ENCODE results near the gene UBR4.

UBR4 gene

DNA sequence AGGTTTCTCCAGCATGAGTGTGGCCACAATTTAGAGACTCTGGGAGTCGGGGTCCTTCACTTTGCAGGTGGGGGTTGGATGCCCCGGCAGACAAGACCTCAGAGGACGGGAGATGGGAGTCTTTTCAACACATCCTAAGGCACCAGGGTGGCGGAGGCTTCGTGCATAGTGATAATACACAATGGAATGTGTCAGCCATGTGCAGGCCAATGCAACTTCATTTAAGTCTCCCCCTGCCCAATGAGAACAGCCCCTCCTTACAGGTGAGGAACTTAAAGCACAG lies 177.7 kb downstream of the UBR4 start:
- DNase-seq = no peak

DNA sequence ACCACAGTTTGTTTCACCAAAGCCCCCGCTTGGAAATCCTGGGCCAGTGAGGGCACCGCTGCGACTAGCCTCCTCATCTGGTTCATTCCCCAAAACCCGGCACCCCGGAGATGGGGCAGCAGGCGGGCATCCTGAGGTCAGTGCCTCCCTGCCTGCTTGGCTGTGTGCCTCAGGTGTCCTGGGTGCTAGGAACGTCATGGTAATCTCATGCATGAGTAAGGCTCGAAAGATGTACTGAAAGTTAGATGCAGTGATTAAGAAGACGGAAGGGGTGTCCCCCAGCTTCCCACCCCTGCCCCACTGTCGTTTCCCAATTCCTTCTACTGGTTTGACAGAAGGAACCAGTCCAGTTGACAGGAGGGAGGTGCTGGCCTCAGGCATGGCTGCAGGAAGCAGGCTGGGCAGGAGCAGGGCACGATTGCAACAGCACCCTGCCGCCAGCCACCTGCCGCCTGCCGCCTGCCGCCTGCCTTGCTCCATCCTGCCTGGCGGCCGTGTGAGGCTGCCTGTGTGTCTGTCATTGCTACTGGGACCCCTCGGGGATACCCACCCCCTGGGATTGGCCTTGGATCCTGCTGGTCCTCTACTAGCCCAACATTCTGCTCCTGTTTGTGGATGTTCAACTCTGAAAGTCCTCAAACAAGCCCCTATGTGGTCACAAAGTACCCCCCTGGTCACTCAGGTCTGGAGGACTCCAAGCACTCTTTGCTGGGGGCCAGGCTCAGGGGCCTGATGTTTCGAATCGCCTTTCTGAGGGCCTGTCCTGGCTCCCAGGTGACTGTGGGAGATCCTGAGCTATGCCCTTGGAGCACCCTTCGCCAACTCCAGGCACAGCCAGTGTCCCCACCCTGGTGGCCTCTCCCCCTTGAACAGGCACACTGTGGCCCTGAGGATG lies 180.6 kb downstream of the UBR4 start:
- no peak for DNase-seq

DNA sequence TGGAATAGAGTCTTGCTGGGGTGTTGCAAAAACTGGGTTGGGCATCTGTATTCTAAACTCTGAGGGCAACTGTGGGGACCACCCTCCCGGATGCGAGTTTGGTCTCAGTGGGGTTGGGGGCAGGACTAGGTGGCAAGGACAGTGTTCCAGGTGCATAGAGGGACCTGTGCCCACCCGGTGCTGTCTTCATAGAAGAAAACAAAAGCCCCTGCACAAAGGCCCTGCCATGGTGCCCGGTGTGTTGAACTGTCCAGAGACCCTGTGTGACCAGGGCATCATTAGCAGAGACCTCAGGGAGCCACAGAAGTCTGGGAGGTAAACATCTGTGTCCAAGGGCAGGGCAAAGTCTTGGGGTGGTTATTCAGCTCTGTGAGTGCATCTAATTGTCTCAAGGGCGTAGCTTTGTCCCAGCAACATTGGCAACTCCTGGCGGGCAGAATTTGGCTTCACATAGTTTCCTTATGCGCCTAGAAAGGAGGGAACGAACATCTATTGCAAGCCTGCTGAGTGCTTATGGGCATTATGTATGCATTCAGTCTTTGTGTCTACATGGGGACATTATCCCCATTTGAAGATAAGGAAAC lies 181.4 kb downstream of the UBR4 start:
- DNase-seq = no peak

DNA sequence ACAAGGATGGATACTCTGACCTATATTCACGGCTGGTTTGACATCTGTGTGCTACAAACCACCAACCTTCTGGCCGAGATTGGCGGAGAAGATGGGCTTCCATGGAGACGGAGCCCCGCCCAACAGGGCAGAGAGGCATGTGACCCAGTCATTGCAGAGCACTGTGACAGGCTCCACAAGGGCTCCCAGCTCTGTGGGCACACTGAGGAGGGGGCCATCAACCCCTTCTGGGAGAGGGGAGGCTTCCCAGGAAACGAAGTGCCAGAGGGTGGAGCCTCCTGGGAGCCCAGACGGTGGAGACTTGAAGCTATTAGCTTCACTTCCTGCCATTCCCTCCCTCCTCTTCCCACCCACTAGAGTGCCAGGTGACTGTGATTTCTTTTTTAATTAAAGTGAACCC lies 182.0 kb downstream of the UBR4 start:
- no peak for DNase-seq

Data from GF-D8 (cell line).